Panc1 (cell line): ENCODE results near the gene RILPL1.

Experiments used
- POLR2AphosphoS5 ChIP-seq: IDR thresholded peaks from 2 replicates; pipeline ENCODE4 v1.6.1; 2012; ENCODE audit warnings: mild to moderate bottlenecking, low read depth, low read length, moderate library complexity
- SIN3A ChIP-seq: IDR thresholded peaks from 2 replicates; pipeline ENCODE4 v1.6.1; 2012; ENCODE audit warnings: low read depth, mild to moderate bottlenecking, low read length, moderate library complexity, borderline replicate concordance; ENCODE audit not compliant: insufficient read depth
- TF ChIP-seq, protein P1 (sequence below): fragments of 450-650 bp; IDR thresholded peaks from 2 replicates; pipeline ENCODE4 v1.5.1; 2017; ENCODE audit warnings: mild to moderate bottlenecking

DNA sequence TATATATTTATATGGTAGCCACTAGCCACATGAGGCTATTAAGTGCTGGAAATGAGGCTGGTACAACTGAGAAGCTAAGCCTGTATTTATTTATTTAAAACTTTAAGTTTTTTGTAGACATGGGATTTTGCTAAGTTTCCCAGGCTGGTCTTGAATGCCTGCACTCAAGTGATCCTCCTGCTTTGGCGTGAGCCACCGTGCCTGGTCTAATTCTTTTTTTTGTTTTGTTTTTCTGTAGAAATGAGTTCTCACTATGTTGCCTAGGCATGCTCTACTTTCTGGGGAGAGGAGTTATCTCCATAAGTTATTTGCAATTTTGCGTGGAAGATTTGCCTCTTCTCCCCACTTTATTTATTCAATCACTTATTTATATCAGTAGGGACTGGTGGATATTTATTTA lies 80.4 kb downstream of the RILPL1 start:
- TF ChIP-seq, protein P1, sequence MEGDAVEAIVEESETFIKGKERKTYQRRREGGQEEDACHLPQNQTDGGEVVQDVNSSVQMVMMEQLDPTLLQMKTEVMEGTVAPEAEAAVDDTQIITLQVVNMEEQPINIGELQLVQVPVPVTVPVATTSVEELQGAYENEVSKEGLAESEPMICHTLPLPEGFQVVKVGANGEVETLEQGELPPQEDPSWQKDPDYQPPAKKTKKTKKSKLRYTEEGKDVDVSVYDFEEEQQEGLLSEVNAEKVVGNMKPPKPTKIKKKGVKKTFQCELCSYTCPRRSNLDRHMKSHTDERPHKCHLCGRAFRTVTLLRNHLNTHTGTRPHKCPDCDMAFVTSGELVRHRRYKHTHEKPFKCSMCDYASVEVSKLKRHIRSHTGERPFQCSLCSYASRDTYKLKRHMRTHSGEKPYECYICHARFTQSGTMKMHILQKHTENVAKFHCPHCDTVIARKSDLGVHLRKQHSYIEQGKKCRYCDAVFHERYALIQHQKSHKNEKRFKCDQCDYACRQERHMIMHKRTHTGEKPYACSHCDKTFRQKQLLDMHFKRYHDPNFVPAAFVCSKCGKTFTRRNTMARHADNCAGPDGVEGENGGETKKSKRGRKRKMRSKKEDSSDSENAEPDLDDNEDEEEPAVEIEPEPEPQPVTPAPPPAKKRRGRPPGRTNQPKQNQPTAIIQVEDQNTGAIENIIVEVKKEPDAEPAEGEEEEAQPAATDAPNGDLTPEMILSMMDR, result no peak
- no peak for TF ChIP-seq SIN3A
- TF ChIP-seq POLR2AphosphoS5, result no peak
